ENCODE data around the gene XPNPEP3.
A peak's percentile ranks its signal among the peaks of the same experiment; 100 is the strongest.

The XPNPEP3 gene

DNA sequence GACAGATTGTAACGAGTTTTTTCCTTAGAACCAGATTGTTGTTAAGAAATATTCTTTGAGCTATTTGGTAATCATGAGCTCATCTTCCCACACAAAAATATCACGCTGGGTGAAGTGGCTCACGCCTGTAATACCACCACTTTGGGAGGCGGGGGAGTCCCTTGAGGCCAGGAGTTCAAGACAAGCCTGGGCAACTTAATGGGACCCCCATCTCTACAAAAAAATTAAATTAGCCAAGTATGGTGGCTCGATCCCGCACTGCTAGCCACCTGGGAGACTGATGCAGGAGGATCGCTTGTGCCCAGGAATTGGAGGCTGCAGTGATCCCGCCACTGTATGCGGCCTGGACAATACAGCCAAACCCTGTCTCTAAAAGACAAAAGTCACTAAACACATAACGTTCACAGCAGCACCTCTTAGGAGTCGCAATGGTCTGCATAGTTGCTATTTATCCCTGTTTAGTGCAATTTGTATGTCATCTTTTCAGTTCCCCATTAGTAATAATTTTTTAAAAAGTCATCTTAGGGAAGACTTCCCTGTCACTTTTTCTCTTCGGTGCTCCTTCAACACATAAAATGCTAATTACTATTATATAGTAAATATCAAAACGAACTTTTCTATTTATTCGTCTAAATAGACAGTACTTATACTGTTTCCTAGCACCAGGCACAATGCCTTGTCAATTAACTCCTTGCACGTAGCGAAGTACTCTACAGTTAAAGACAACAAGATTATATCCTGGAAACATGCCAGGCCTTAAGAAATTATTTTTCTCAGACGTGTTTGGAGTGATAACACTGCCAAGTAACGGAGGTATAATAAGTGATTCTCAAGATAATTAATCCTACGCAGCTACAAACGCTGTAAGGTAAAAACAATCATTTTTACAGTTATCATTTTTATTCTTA, 1.6 kb upstream of the XPNPEP3 start:
- H3K27ac ChIP-seq: peak overlapping the region; percentile 100
- H3K36me3 ChIP-seq: peaks cover 51% of the 10 kb centered on the region
- peak overlapping the region; percentile 98 for H3K4me3 ChIP-seq (ENCODE audit: low read depth, low read length)
- no peaks in the 10 kb centered on the region for H3K27me3 ChIP-seq (ENCODE audit: insufficient read depth, low read depth, severe bottlenecking)
- DNase-seq: no peak
- H3K9me3 ChIP-seq (ENCODE audit: severe bottlenecking): no peaks in the 10 kb centered on the region
- TF ChIP-seq, protein P1, sequence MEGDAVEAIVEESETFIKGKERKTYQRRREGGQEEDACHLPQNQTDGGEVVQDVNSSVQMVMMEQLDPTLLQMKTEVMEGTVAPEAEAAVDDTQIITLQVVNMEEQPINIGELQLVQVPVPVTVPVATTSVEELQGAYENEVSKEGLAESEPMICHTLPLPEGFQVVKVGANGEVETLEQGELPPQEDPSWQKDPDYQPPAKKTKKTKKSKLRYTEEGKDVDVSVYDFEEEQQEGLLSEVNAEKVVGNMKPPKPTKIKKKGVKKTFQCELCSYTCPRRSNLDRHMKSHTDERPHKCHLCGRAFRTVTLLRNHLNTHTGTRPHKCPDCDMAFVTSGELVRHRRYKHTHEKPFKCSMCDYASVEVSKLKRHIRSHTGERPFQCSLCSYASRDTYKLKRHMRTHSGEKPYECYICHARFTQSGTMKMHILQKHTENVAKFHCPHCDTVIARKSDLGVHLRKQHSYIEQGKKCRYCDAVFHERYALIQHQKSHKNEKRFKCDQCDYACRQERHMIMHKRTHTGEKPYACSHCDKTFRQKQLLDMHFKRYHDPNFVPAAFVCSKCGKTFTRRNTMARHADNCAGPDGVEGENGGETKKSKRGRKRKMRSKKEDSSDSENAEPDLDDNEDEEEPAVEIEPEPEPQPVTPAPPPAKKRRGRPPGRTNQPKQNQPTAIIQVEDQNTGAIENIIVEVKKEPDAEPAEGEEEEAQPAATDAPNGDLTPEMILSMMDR (IDR thresholded peaks at IDR 0.05; ENCODE audit: low read depth, low read length): no peak

DNA sequence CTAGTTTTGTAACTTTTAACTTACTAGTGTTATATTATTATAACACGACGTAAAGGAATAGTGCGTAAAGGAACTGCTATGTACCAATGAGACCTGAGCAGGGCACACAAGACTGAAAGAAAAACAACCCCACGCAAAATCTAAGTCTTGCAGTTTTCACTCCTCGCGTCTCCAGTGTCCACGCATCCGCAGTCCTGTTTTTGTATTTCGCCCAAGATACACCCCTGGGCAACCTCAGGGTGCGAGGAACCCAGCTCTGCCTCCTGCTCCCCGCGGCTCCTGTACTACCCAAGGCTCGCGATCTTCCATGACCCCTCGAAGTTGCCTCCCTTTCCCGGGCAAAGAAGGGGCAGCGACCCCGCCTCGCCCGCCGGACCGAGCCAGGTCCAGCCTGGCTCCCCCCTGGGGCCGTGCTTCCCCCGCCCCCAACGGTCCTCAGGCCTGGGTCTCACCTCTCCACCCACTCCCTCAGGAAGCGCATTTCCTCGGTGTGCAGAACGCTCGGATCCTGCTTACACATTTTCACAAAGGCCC, 902 bp upstream of the XPNPEP3 start:
- no peak for DNase-seq
- H3K36me3 ChIP-seq: peaks cover 45% of the 10 kb centered on the region

GRCh38 chr22:40857309-40857855, 434 bp downstream of the XPNPEP3 start:
- DNase-seq: no peak
- TF ChIP-seq, protein P1 (IDR thresholded peaks at IDR 0.05; ENCODE audit: low read depth, low read length): no peak

More for the DNA sequence above, 902 bp upstream of the XPNPEP3 start:
- Histone ChIP-seq H3K27me3 (ENCODE audit: insufficient read depth, low read depth, severe bottlenecking) (no peaks in the 10 kb centered on the region), H3K4me3 (ENCODE audit: low read depth, low read length) (peak overlapping the region; percentile 98), H3K27ac (peak overlapping the region; percentile 100), H3K9me3 (ENCODE audit: severe bottlenecking) (no peaks in the 10 kb centered on the region)
- TF ChIP-seq, protein P1 (IDR thresholded peaks at IDR 0.05; ENCODE audit: low read depth, low read length): no peak

GRCh38 chr22:40862013-40862412, 5.1 kb downstream of the XPNPEP3 start, which contains the start of gene DNAJB7:
TSS of gene DNAJB7 (minus strand) at chr22:40862113. CDS start at chr22:40861994, 119 bp downstream.
- Histone ChIP-seq H3K4me3 (ENCODE audit: low read depth, low read length) (no peak within 1 kb of the TSS), H3K27me3 (ENCODE audit: insufficient read depth, low read depth, severe bottlenecking) (no peaks in the 10 kb centered on the region), H3K27ac (no peak within 1 kb of the TSS), H3K36me3 (peaks cover 11% of the 10 kb centered on the region), H3K9me3 (ENCODE audit: severe bottlenecking) (no peaks in the 10 kb centered on the region)
- TF ChIP-seq, protein P1 (IDR thresholded peaks at IDR 0.05; ENCODE audit: low read depth, low read length): no peak
- no peak for DNase-seq

More at GRCh38 chr22:40857309-40857855, 434 bp downstream of the XPNPEP3 start:
- Histone ChIP-seq H3K27me3 (ENCODE audit: insufficient read depth, low read depth, severe bottlenecking) (no peaks in the 10 kb centered on the region), H3K27ac (peak overlapping the region; percentile 100), H3K9me3 (ENCODE audit: severe bottlenecking) (no peaks in the 10 kb centered on the region), H3K4me3 (ENCODE audit: low read depth, low read length) (peak overlapping the region; percentile 98), H3K36me3 (peaks cover 42% of the 10 kb centered on the region)

- TF ChIP-seq, protein P1 (IDR thresholded peaks at IDR 0.05; ENCODE audit: low read depth, low read length): no peak
- no peaks in the 10 kb centered on the region for H3K27me3 ChIP-seq (ENCODE audit: insufficient read depth, low read depth, severe bottlenecking)
- DNase-seq: no peak
- H3K4me3 ChIP-seq (ENCODE audit: low read depth, low read length): no peak overlapping the region
- H3K27ac ChIP-seq: no peak overlapping the region
- H3K9me3 ChIP-seq (ENCODE audit: severe bottlenecking): no peaks in the 10 kb centered on the region
- H3K36me3 ChIP-seq: peaks cover 9% of the 10 kb centered on the region
Measured at GRCh38 chr22:40862537-40862936, 5.6 kb downstream of the XPNPEP3 start.

Measured in WERI-Rb-1 (cell line).